IPS-18c (cell line): ENCODE data around the gene CRYM.
A peak's percentile ranks its signal among the peaks of the same experiment; 100 is the strongest.
"Not testable (repeated sequence)": the region's sequence is repeated elsewhere in the genome, so short reads cannot be mapped to it uniquely, and the experiment has no call there.

Source experiments
- H3K4me3 ChIP-seq: 2 replicates; pipeline ENCODE4 v1.7.0; 2013; ENCODE audit warnings: low read depth, mild to moderate bottlenecking, low read length, moderate library complexity; ENCODE audit not compliant: insufficient read depth
- H3K9me3 ChIP-seq: one replicate; pipeline ENCODE4 v1.6.1; 2013; ENCODE audit warnings: mild to moderate bottlenecking, low read length, moderate library complexity; ENCODE audit not compliant: control insufficient read depth, insufficient read depth

The CRYM gene

GRCh38 chr16:21284414-21284813 is 6.3 kb upstream of the CRYM start:
- peak overlapping the region; percentile 67 for H3K4me3 ChIP-seq
- peaks cover 2% of the 10 kb centered on the region for H3K9me3 ChIP-seq

- H3K4me3 ChIP-seq, result peak overlapping the region; percentile 67
- peaks cover 2% of the 10 kb centered on the region for H3K9me3 ChIP-seq
Observed at GRCh38 chr16:21283521-21284289, 5.6 kb upstream of the CRYM start.

GRCh38 chr16:21281698-21282389 is 3.8 kb upstream of the CRYM start:
- Histone ChIP-seq H3K4me3 (no peak overlapping the region), H3K9me3 (peaks cover 2% of the 10 kb centered on the region)

- H3K9me3 ChIP-seq, result peaks cover 2% of the 10 kb centered on the region
- no peak overlapping the region for H3K4me3 ChIP-seq
Observed at GRCh38 chr16:21279501-21279900, 1.4 kb upstream of the CRYM start.

GRCh38 chr16:21277045-21277926 is 804 bp downstream of the CRYM start:
- H3K9me3 ChIP-seq, result peaks cover 2% of the 10 kb centered on the region
- H3K4me3 ChIP-seq, result peak overlapping the region; percentile 71

GRCh38 chr16:21276090-21276489 is 2.0 kb downstream of the CRYM start:
- Histone ChIP-seq H3K4me3 (no peak overlapping the region), H3K9me3 (no peaks in the 10 kb centered on the region)

GRCh38 chr16:21275529-21275928 is 2.6 kb downstream of the CRYM start:
- no peak overlapping the region for H3K4me3 ChIP-seq
- H3K9me3 ChIP-seq, result no peaks in the 10 kb centered on the region

- Histone ChIP-seq H3K9me3 (no peaks in the 10 kb centered on the region), H3K4me3 (no peak overlapping the region)
Observed at GRCh38 chr16:21274172-21274726, 3.8 kb downstream of the CRYM start.

- not testable (repeated sequence) for H3K4me3 ChIP-seq, H3K9me3 ChIP-seq
Observed at GRCh38 chr16:21272763-21273162, 5.3 kb downstream of the CRYM start.

- Histone ChIP-seq H3K4me3 (no peak overlapping the region), H3K9me3 (no peaks in the 10 kb centered on the region)
Observed at GRCh38 chr16:21272253-21272652, 5.8 kb downstream of the CRYM start.

GRCh38 chr16:21268236-21268635 is 9.9 kb downstream of the CRYM start:
- Histone ChIP-seq H3K4me3 (no peak overlapping the region), H3K9me3 (no peaks in the 10 kb centered on the region)

GRCh38 chr16:21267298-21267697 is 10.8 kb downstream of the CRYM start:
- H3K9me3 ChIP-seq, result no peaks in the 10 kb centered on the region
- no peak overlapping the region for H3K4me3 ChIP-seq

- Histone ChIP-seq H3K4me3 (no peak overlapping the region), H3K9me3 (no peaks in the 10 kb centered on the region)
Observed at GRCh38 chr16:21265104-21265837, 12.8 kb downstream of the CRYM start.

GRCh38 chr16:21264571-21265036 is 13.5 kb downstream of the CRYM start:
- H3K4me3 ChIP-seq, result no peak overlapping the region
- no peaks in the 10 kb centered on the region for H3K9me3 ChIP-seq

- Histone ChIP-seq H3K9me3 (no peaks in the 10 kb centered on the region), H3K4me3 (no peak overlapping the region)
Observed at GRCh38 chr16:21263640-21264570, 14.2 kb downstream of the CRYM start.
